Lung (tissue), 12 donors: ENCODE results near the gene PLEKHM1. TPM values are rescaled to one million over a fixed set of nuclear protein-coding genes. Genes with fewer than 3 reads are reported as not detected.

Source experiments
- ATAC-seq: fragments of 200-7000 bp; cut with Tn5 transposase; one replicate; pipeline ENCODE4 v1.9.1; 2020; ENCODE audit warnings: moderate number of reproducible peaks; ENCODE audit not compliant: insufficient read depth, low FRiP score
- DNase-seq, 3 donors: peaks; one replicate each; pipeline ENCODE4 v3.0.0-alpha.2; 2013 to 2017
- H3K27ac ChIP-seq, 2 donors: one replicate each; pipeline ENCODE4 v1.5.1; 2013; ENCODE audit warnings: mild to moderate bottlenecking in 2 of 2, moderate library complexity in 2 of 2, control low read depth in 1 of 2, inconsistent platforms in 1 of 2, low read depth in 1 of 2, low read length in 1 of 2
- H3K27me3 ChIP-seq, 3 donors: one replicate each; pipeline ENCODE4 v1.5.1; 2013; ENCODE audit warnings: low read length in 2 of 3; ENCODE audit not compliant: control insufficient read depth in 3 of 3, insufficient read depth in 3 of 3
- H3K36me3 ChIP-seq, 4 donors: one replicate each; pipeline ENCODE4 v1.5.1; 2013; ENCODE audit warnings: low read length in 4 of 4, mild to moderate bottlenecking in 1 of 4, moderate library complexity in 1 of 4; ENCODE audit not compliant: control insufficient read depth in 4 of 4, insufficient read depth in 4 of 4
- H3K4me1 ChIP-seq, 5 donors: one replicate each; pipeline ENCODE4 v1.5.1; 2013; ENCODE audit warnings: low read length in 5 of 5, mild to moderate bottlenecking in 2 of 5, moderate library complexity in 1 of 5; ENCODE audit not compliant: control insufficient read depth in 5 of 5, insufficient read depth in 5 of 5
- H3K4me3 ChIP-seq: one replicate; pipeline ENCODE4 v1.5.1; 2013; ENCODE audit warnings: mild to moderate bottlenecking, control low read depth, moderate library complexity
- H3K9ac ChIP-seq, 2 donors: one replicate each; pipeline ENCODE4 v1.5.1; 2013; ENCODE audit warnings: low read length in 2 of 2, control low read depth in 1 of 2; ENCODE audit not compliant: insufficient read depth in 1 of 2
- H3K9me3 ChIP-seq, 4 donors: one replicate each; pipeline ENCODE4 v1.5.1; 2013; ENCODE audit warnings: low read length in 3 of 4, mild to moderate bottlenecking in 1 of 4, moderate library complexity in 1 of 4; ENCODE audit not compliant: control insufficient read depth in 4 of 4, insufficient read depth in 3 of 4
- CTCF ChIP-seq: IDR thresholded peaks from 2 replicates; pipeline ENCODE4 v1.5.1; 2012; ENCODE audit warnings: mild to moderate bottlenecking; ENCODE audit errors: control extremely low read depth, extremely low read depth
- WGBS, 2 donors: extraction: QIAGEN DNeasy Blood & Tissue Kit; methylation state at CpG; one replicate each; pipeline ENCODE4 v1.1.7; 2013; 5-methylcytosine and 5-hydroxymethylcytosine counted together
- polyA plus RNA-seq, 2 donors: library from polyadenylated mRNA; stranded (reverse); fragments of 200-250 nt; gene quantifications; one replicate each; pipeline ENCODE4 v1.2.1, GENCODE V29; 2013
- total RNA-seq, 2 donors: library from RNA; depleted of rRNA in 1 of 2; stranded (reverse); fragments of >200 nt in 1 of 2; gene quantifications; one replicate each; pipeline ENCODE4 v1.2.1, GENCODE V29; 2014 to 2021
- donor health status: control.
- donor health status: control.
- donor health status: Bipolar disorder and iron deficiency.
- donor health status: healthy.
- donor health status: DM: yes; HTN: yes; CAD: no.

PLEKHM1 gene
- total and polyA plus RNA-seq, 4 donors: 21.0 to 82.2 (median 24.4) TPM

GRCh38 chr17:45405250-45406086, 85.1 kb downstream of the PLEKHM1 start:
- H3K4me1 ChIP-seq: peaks cover 0 to 19% (median 7%) of the 10 kb centered on the region in 5 donors
- H3K9ac ChIP-seq: no peak overlapping the region
- H3K36me3 ChIP-seq: peaks cover 0 to 41% (median 0%) of the 10 kb centered on the region in 4 donors
- TF ChIP-seq CTCF: no peak
- 65 to 81% methylated on average over 46 to 48 of the region's 48 CpGs for WGBS, 2 donors
- no peaks in the 10 kb centered on the region for H3K9me3 ChIP-seq
- H3K4me3 ChIP-seq: no peak overlapping the region
- DNase-seq (peak; percentile 24 to 62 (median 54)), ATAC-seq (no peak)
- no peak overlapping the region for H3K27ac ChIP-seq
- no peaks in the 10 kb centered on the region for H3K27me3 ChIP-seq

GRCh38 chr17:45404870-45405249, 85.7 kb downstream of the PLEKHM1 start:
- Histone ChIP-seq H3K27me3 (no peaks in the 10 kb centered on the region), H3K4me1 (peaks cover 0 to 13% (median 5%) of the 10 kb centered on the region in 5 donors), H3K9me3 (no peaks in the 10 kb centered on the region), H3K36me3 (peaks cover 0 to 46% (median 0%) of the 10 kb centered on the region in 4 donors), H3K27ac (no peak overlapping the region), H3K4me3 (no peak overlapping the region), H3K9ac (no peak overlapping the region)
- no peak for TF ChIP-seq CTCF
- 86 to 87% methylated on average over 14 of the region's 14 CpGs for WGBS, 2 donors
- no peak for ATAC-seq
- no peak for DNase-seq

- Histone ChIP-seq H3K9me3 (no peaks in the 10 kb centered on the region), H3K4me3 (no peak overlapping the region), H3K4me1 (peaks cover 0 to 8% (median 5%) of the 10 kb centered on the region in 5 donors), H3K27ac (no peak overlapping the region), H3K36me3 (peaks cover 0 to 49% (median 0%) of the 10 kb centered on the region in 4 donors), H3K9ac (no peak overlapping the region), H3K27me3 (no peaks in the 10 kb centered on the region)
- TF ChIP-seq CTCF: no peak
- WGBS, 2 donors: 95 to 98% methylated on average over 10 of the region's 10 CpGs
- ATAC-seq (no peak), DNase-seq (no peak)
These were observed 86.5 kb downstream of the PLEKHM1 start for GRCh38 chr17:45403906-45404490.
